HCT116 (cell line): ENCODE data around the gene ASB11. TPM values are rescaled to one million over a fixed set of nuclear protein-coding genes. Genes with fewer than 3 reads are reported as not detected.

Experiments used
- ATAC-seq: fragments of 200-7000 bp; cut with Tn5 transposase; 2 replicates; pipeline ENCODE4 v1.9.1; 2020; ENCODE audit warnings: mild to moderate bottlenecking, moderate library complexity
- BruUV-seq: library from RNA; stranded (reverse); fragments of 400-500 nt; replicated peaks from 2 replicates; lab custom pipeline; 2021; lab: Mats Ljungman, UMichigan
- CTCF ChIA-PET: fragments of 300-600 bp; sonication (Branson Sonifier 250); formaldehyde crosslinking; loops from one replicate; lab custom pipeline; 2021; ENCODE audit warnings: antibody characterized with exemption; lab: Charles Lee
- POLR2A ChIA-PET: fragments of 300-600, 350-600 bp; sonication (Branson Sonifier 250); formaldehyde crosslinking; loops from one replicate; lab custom pipeline; 2021; ENCODE audit warnings: antibody characterized with exemption; lab: Charles Lee
- RAD21 ChIA-PET, 2 experiments: fragments of 300-600 bp; sonication (Branson Sonifier 250); formaldehyde crosslinking; loops; one replicate each; lab custom pipeline; 2023; ENCODE audit warnings: low total read pairs in 2 of 2; ENCODE audit not compliant: uncharacterized antibody in 2 of 2, unreplicated experiment in 2 of 2, low non-redundant PET in 1 of 2; lab: Charles Lee
- DNase-seq: peaks from one replicate; pipeline ENCODE4 v3.0.0-alpha.2; 2010; ENCODE audit warnings: low read depth, low spot score
- H2AFZ ChIP-seq: fragments of 200-600 bp; shearing (Covaris generic), sonication (generic); 2 replicates; pipeline ENCODE4 v1.6.1; 2017; ENCODE audit warnings: low read depth, mixed run types, mixed read lengths, antibody characterized with exemption, low read length; ENCODE audit not compliant: poor library complexity, severe bottlenecking
- H3K27ac ChIP-seq: 2 replicates; pipeline ENCODE4 v1.5.1; 2012; ENCODE audit warnings: low read depth, low read length
- H3K27me3 ChIP-seq: fragments of 200-600 bp; sonication (generic); 2 replicates; pipeline ENCODE4 v1.6.1; 2016; ENCODE audit warnings: mixed run types, low read length, mixed read lengths; ENCODE audit not compliant: insufficient read depth
- H3K36me3 ChIP-seq, 2 experiments: fragments of 200-500 bp in 1 of 2; fragments of 200-600 bp in 1 of 2; sonication (Bioruptor generic) in 1 of 2; sonication (generic) in 1 of 2; 2 replicates each; pipeline versions ENCODE4 v1.5.1 to v1.6.1; 2014 to 2016; ENCODE audit warnings: low read length in 2 of 2, inconsistent platforms in 1 of 2, mixed read lengths in 1 of 2, mixed run types in 1 of 2; ENCODE audit not compliant: insufficient read depth in 2 of 2, control insufficient read depth in 1 of 2
- H3K4me1 ChIP-seq, 2 experiments: fragments of 200-600 bp in 1 of 2; sonication (generic) in 1 of 2; 2 replicates each; pipeline versions ENCODE4 v1.5.1 to v1.6.1; 2012 to 2017; ENCODE audit warnings: low read length in 2 of 2, inconsistent platforms in 1 of 2, mild to moderate bottlenecking in 1 of 2, mixed read lengths in 1 of 2, mixed run types in 1 of 2, moderate library complexity in 1 of 2; ENCODE audit not compliant: insufficient read depth in 2 of 2, control insufficient read depth in 1 of 2
- H3K4me2 ChIP-seq: fragments of 200-600 bp; sonication (generic); 2 replicates; pipeline ENCODE4 v1.6.1; 2017; ENCODE audit warnings: mixed run types, low read length, mixed read lengths
- H3K4me3 ChIP-seq, 2 experiments: fragments of 200-600 bp in 1 of 2; sonication (generic) in 1 of 2; replicated peaks in 1 of 2; 2 replicates each; pipeline ENCODE4 v1.5.1; 2011 to 2016; ENCODE audit warnings: low read length in 2 of 2, control low read depth in 1 of 2, low read depth in 1 of 2, mild to moderate bottlenecking in 1 of 2, mixed read lengths in 1 of 2, mixed run types in 1 of 2
- H3K79me2 ChIP-seq: fragments of 200-600 bp; sonication (generic); 2 replicates; pipeline ENCODE4 v1.6.1; 2017; ENCODE audit warnings: mild to moderate bottlenecking, mixed run types, low read length, moderate library complexity, mixed read lengths; ENCODE audit not compliant: insufficient read depth
- H3K9ac ChIP-seq: fragments of 200-600 bp; sonication (generic); 2 replicates; pipeline ENCODE4 v1.6.1; 2016; ENCODE audit warnings: low read length, mixed read lengths
- H3K9me2 ChIP-seq: fragments of 200-600 bp; sonication (generic), shearing (Covaris generic); 2 replicates; pipeline ENCODE4 v1.6.1; 2017; ENCODE audit warnings: mixed run types, mild to moderate bottlenecking, moderate library complexity; ENCODE audit not compliant: insufficient read depth
- H3K9me3 ChIP-seq, 2 experiments: fragments of 200-500 bp in 1 of 2; fragments of 200-600 bp in 1 of 2; sonication (Bioruptor generic) in 1 of 2; sonication (generic) in 1 of 2; 2 replicates each; pipeline ENCODE4 v1.6.1; 2014 to 2017; ENCODE audit warnings: low read length in 2 of 2, mixed read lengths in 2 of 2, inconsistent platforms in 1 of 2, low read depth in 1 of 2, mild to moderate bottlenecking in 1 of 2, mixed run types in 1 of 2, moderate library complexity in 1 of 2; ENCODE audit not compliant: control insufficient read depth in 1 of 2, insufficient read depth in 1 of 2
- H4K20me1 ChIP-seq: fragments of 200-600 bp; sonication (generic), shearing (Covaris generic); 2 replicates; pipeline ENCODE4 v1.6.1; 2017; ENCODE audit warnings: mixed run types, mild to moderate bottlenecking, moderate library complexity; ENCODE audit not compliant: insufficient read depth
- CEBPB ChIP-seq: IDR thresholded peaks from 2 replicates; pipeline ENCODE4 v1.6.1; 2012; ENCODE audit warnings: low read depth
- EZH2 ChIP-seq: fragments of 200-600 bp; sonication (generic); IDR thresholded peaks from 2 replicates; pipeline ENCODE4 v1.6.1; 2017; ENCODE audit warnings: antibody characterized with exemption, mixed run types
- EZH2phosphoT487 ChIP-seq: fragments of 200-600 bp; IDR thresholded peaks from 2 replicates; pipeline ENCODE4 v1.6.1; 2018; ENCODE audit warnings: antibody characterized with exemption, borderline replicate concordance
- POLR2A ChIP-seq: IDR thresholded peaks from 2 replicates; pipeline ENCODE4 v1.7.0; 2011; ENCODE audit warnings: borderline replicate concordance; ENCODE audit not compliant: insufficient read depth, insufficient read length; ENCODE audit errors: extremely low read depth
- POLR2AphosphoS5 ChIP-seq: IDR thresholded peaks from 2 replicates; pipeline ENCODE4 v1.6.1; 2011; ENCODE audit warnings: mild to moderate bottlenecking, low read depth, low read length, moderate library complexity
- RAD21 ChIP-seq: IDR thresholded peaks from 2 replicates; pipeline ENCODE4 v1.6.1; 2012; ENCODE audit warnings: low read depth, mild to moderate bottlenecking
- SIN3A ChIP-seq: IDR thresholded peaks from 2 replicates; pipeline ENCODE4 v1.6.1; 2012; ENCODE audit warnings: low read depth
- SP1 ChIP-seq: IDR thresholded peaks from 2 replicates; pipeline ENCODE4 v1.6.1; 2012; ENCODE audit warnings: low read depth
- SRF ChIP-seq: IDR thresholded peaks from 2 replicates; pipeline ENCODE4 v1.6.1; 2012; ENCODE audit warnings: low read depth
- YY1 ChIP-seq: IDR thresholded peaks from 2 replicates; pipeline ENCODE4 v1.6.1; 2011; ENCODE audit warnings: low read length, low read depth, moderate library complexity, mild to moderate bottlenecking; ENCODE audit not compliant: insufficient replicate concordance; ENCODE audit errors: extremely low read depth
- ZNF274 ChIP-seq: fragments of 200-500 bp; sonication (Bioruptor generic); IDR thresholded peaks from 2 replicates; pipeline ENCODE4 v1.6.1; 2014; ENCODE audit warnings: mild to moderate bottlenecking, low read depth, low read length, inconsistent platforms
- intact Hi-C: fragments of 100-400 bp; cut with micrococcal nuclease; formaldehyde crosslinking; loops from 2 replicates; pipeline ENCODE4 v1.10.0; 2022
- total RNA-seq: library from RNA; stranded (reverse); gene quantifications from one replicate; pipeline ENCODE4 v1.2.1, GENCODE V29; 2021; ENCODE audit not compliant: unreplicated experiment
- TF ChIP-seq, protein P1 (sequence below): IDR thresholded peaks from 2 replicates; pipeline ENCODE4 v1.6.1; 2012; ENCODE audit warnings: low read depth
- TF ChIP-seq, protein P2 (sequence below): IDR thresholded peaks from 2 replicates; pipeline ENCODE4 v1.6.1; 2012
- TF ChIP-seq, protein P3 (sequence below): IDR thresholded peaks from 2 replicates; pipeline ENCODE4 v1.6.1; 2012
- TF ChIP-seq, protein P4 (sequence below), 3 experiments: fragments of 200-600 bp in 1 of 3; sonication (generic) in 1 of 3; IDR thresholded peaks in 2 of 3; conservative IDR thresholded peaks in 1 of 3; 2 replicates each; pipeline ENCODE4 v1.5.1; 2012 to 2017; ENCODE audit warnings: low read depth in 2 of 3, low read length in 2 of 3, antibody characterized with exemption in 1 of 3, borderline replicate concordance in 1 of 3, control low read depth in 1 of 3, mild to moderate bottlenecking in 1 of 3, mixed read lengths in 1 of 3, mixed run types in 1 of 3, moderate library complexity in 1 of 3; ENCODE audit not compliant: insufficient read depth in 1 of 3
- TF ChIP-seq, protein P5 (sequence below): IDR thresholded peaks from 2 replicates; pipeline ENCODE4 v1.6.1; 2011; ENCODE audit warnings: mild to moderate bottlenecking, low read length, moderate library complexity; ENCODE audit not compliant: insufficient replicate concordance; ENCODE audit errors: extremely low read depth

ASB11 gene
- total RNA-seq, 1 experiment from 2014 or later = not detected

DNA sequence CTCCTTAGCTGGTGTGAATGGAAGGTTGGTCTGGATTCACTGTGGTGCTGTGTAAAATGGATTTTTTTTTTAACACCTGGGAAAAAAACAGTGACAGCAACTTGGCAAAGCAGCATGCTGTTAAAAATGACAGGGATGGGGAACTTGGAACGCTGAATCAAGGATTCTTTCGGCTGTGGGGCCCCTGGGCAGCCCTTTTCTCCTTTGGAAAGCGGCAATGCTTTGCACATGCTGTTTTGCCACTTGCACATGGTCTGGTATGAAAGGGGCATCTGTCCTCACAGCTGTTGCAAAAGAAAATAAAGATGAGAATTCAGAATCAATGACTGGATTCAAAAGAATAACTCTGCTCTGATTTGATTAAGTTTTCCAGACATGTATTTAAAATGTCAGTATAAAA is 30.5 kb upstream of the ASB11 start:
- intact Hi-C loops = loop anchor here (5.0 kb wide), 1 partner anchor 221 kb away; no protein-coding TSS in a partner anchor
- ChIA-PET POLR2A (no interaction called here), CTCF (no interaction called here), RAD21 (no interaction called here)
- H4K20me1 ChIP-seq = no peaks in the 10 kb centered on the region
- H3K9me3 ChIP-seq = no peaks in the 10 kb centered on the region
- ATAC-seq (no peak), DNase-seq (no peak)
- no peak overlapping the region for H3K27ac ChIP-seq
- no peak overlapping the region for H3K4me3 ChIP-seq
- BruUV-seq = no TSS peak
- H3K27me3 ChIP-seq = no peaks in the 10 kb centered on the region
- no peaks in the 10 kb centered on the region for H3K79me2 ChIP-seq
- H3K36me3 ChIP-seq = no peaks in the 10 kb centered on the region
- H2AFZ ChIP-seq = no peak overlapping the region
- H3K4me1 ChIP-seq = no peaks in the 10 kb centered on the region
- H3K4me2 ChIP-seq = no peak overlapping the region
- H3K9ac ChIP-seq = no peak overlapping the region
- no peaks in the 10 kb centered on the region for H3K9me2 ChIP-seq
- TF ChIP-seq POLR2A (no peak), SRF (no peak), CEBPB (no peak), EZH2 (no peak), YY1 (no peak), RAD21 (no peak), SP1 (no peak), ZNF274 (no peak), POLR2AphosphoS5 (no peak), EZH2phosphoT487 (no peak), SIN3A (no peak)
- TF ChIP-seq, protein P1, sequence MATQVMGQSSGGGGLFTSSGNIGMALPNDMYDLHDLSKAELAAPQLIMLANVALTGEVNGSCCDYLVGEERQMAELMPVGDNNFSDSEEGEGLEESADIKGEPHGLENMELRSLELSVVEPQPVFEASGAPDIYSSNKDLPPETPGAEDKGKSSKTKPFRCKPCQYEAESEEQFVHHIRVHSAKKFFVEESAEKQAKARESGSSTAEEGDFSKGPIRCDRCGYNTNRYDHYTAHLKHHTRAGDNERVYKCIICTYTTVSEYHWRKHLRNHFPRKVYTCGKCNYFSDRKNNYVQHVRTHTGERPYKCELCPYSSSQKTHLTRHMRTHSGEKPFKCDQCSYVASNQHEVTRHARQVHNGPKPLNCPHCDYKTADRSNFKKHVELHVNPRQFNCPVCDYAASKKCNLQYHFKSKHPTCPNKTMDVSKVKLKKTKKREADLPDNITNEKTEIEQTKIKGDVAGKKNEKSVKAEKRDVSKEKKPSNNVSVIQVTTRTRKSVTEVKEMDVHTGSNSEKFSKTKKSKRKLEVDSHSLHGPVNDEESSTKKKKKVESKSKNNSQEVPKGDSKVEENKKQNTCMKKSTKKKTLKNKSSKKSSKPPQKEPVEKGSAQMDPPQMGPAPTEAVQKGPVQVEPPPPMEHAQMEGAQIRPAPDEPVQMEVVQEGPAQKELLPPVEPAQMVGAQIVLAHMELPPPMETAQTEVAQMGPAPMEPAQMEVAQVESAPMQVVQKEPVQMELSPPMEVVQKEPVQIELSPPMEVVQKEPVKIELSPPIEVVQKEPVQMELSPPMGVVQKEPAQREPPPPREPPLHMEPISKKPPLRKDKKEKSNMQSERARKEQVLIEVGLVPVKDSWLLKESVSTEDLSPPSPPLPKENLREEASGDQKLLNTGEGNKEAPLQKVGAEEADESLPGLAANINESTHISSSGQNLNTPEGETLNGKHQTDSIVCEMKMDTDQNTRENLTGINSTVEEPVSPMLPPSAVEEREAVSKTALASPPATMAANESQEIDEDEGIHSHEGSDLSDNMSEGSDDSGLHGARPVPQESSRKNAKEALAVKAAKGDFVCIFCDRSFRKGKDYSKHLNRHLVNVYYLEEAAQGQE = no peak
- TF ChIP-seq, protein P2, sequence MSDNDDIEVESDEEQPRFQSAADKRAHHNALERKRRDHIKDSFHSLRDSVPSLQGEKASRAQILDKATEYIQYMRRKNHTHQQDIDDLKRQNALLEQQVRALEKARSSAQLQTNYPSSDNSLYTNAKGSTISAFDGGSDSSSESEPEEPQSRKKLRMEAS = no peak
- TF ChIP-seq, protein P3, sequence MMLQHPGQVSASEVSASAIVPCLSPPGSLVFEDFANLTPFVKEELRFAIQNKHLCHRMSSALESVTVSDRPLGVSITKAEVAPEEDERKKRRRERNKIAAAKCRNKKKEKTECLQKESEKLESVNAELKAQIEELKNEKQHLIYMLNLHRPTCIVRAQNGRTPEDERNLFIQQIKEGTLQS = no peak
- TF ChIP-seq, protein P4, sequence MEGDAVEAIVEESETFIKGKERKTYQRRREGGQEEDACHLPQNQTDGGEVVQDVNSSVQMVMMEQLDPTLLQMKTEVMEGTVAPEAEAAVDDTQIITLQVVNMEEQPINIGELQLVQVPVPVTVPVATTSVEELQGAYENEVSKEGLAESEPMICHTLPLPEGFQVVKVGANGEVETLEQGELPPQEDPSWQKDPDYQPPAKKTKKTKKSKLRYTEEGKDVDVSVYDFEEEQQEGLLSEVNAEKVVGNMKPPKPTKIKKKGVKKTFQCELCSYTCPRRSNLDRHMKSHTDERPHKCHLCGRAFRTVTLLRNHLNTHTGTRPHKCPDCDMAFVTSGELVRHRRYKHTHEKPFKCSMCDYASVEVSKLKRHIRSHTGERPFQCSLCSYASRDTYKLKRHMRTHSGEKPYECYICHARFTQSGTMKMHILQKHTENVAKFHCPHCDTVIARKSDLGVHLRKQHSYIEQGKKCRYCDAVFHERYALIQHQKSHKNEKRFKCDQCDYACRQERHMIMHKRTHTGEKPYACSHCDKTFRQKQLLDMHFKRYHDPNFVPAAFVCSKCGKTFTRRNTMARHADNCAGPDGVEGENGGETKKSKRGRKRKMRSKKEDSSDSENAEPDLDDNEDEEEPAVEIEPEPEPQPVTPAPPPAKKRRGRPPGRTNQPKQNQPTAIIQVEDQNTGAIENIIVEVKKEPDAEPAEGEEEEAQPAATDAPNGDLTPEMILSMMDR (IDR thresholded peaks at IDR 0.05 in 2 of 3, conservative IDR thresholded peaks at IDR 0.05 in 1 of 3; ENCODE audit: borderline replicate concordance in 1 of 3, insufficient read depth in 1 of 3, low read depth in 2 of 3, low read length in 2 of 3) = no peak
- TF ChIP-seq, protein P5, sequence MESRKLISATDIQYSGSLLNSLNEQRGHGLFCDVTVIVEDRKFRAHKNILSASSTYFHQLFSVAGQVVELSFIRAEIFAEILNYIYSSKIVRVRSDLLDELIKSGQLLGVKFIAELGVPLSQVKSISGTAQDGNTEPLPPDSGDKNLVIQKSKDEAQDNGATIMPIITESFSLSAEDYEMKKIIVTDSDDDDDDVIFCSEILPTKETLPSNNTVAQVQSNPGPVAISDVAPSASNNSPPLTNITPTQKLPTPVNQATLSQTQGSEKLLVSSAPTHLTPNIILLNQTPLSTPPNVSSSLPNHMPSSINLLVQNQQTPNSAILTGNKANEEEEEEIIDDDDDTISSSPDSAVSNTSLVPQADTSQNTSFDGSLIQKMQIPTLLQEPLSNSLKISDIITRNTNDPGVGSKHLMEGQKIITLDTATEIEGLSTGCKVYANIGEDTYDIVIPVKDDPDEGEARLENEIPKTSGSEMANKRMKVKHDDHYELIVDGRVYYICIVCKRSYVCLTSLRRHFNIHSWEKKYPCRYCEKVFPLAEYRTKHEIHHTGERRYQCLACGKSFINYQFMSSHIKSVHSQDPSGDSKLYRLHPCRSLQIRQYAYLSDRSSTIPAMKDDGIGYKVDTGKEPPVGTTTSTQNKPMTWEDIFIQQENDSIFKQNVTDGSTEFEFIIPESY = no peak
